ENCODE results near the gene SUFU. TPM values are rescaled to one million over a fixed set of nuclear protein-coding genes. Genes with fewer than 3 reads are reported as not detected.
A peak's percentile ranks its signal among the peaks of the same experiment; 100 is the strongest.

SUFU gene
- total and polyA plus RNA-seq, 2 donors (not counting 1 experiment from before 2014, with no cell fraction given) = 4.8 to 13.3 TPM

GRCh38 chr10:102675666-102676533, 172.1 kb downstream of the SUFU start:
- ATAC-seq (ENCODE audit: low read depth) = peak; percentile 57
- no peaks in the 10 kb centered on the region for H3K36me3 ChIP-seq (replicated peaks in 1 of 2; ENCODE audit: control extremely low read depth in 1 of 2, control insufficient read depth in 1 of 2, extremely low read depth in 1 of 2, insufficient read depth in 2 of 2, low read length in 1 of 2)
- peak overlapping the region; percentile 45 for H3K4me2 ChIP-seq (replicated peaks; ENCODE audit: low read depth, low read length, poor library complexity, severe bottlenecking)
- no peaks in the 10 kb centered on the region for H3K79me2 ChIP-seq (ENCODE audit: control insufficient read depth, insufficient read depth, low read length)
- H3K4me1 ChIP-seq (ENCODE audit: control insufficient read depth in 2 of 2, insufficient read depth in 2 of 2, low read length in 2 of 2) = peaks cover 31 to 34% of the 10 kb centered on the region in 2 donors
- Mint-ChIP-seq H3K4me3 (peak overlapping the region; percentile 70), H3K4me1 (peaks cover 42% of the 10 kb centered on the region), H3K27ac (peak overlapping the region; percentile 80), H3K9me3 (ENCODE audit: insufficient read depth) (no peaks in the 10 kb centered on the region), H3K27me3 (no peaks in the 10 kb centered on the region)
- no peaks in the 10 kb centered on the region for H4K20me1 ChIP-seq (ENCODE audit: control insufficient read depth, insufficient read depth, low read length, poor library complexity, severe bottlenecking)
- whole genome bisulfite sequencing (ENCODE audit: insufficient coverage) = 33% methylated on average over 11 of the region's 16 CpGs
- no peaks in the 10 kb centered on the region for H3K9me3 ChIP-seq (ENCODE audit: control extremely low read depth in 1 of 3, control insufficient read depth in 2 of 3, insufficient read depth in 1 of 3, low read length in 2 of 3)
- H2AFZ ChIP-seq (ENCODE audit: insufficient read depth, low read depth, low read length, poor library complexity, severe bottlenecking) = no peak overlapping the region
- peak overlapping the region; percentile 15 for H3K9ac ChIP-seq (ENCODE audit: low read length)
- DNase-seq = peak; percentile 46
- intact Hi-C loops (cut with micrococcal nuclease) = loop anchor here (2.0 to 5.0 kb wide), 2 partner anchors 31 to 36 kb away; partner anchors contain the start of genes ARL3, SFXN2 and TRIM8
- ChIA-PET CTCF (interaction anchor here (0.5 to 7.3 kb wide), 10 partner anchors 14 to 283 kb away, joined by 3 to 50 read pairs (median 3); partner anchors contain the start of genes ARL3, SFXN2 and TRIM8), POLR2A (interaction anchor here (0.6 to 6.0 kb wide), 5 partner anchors 12 to 165 kb away, joined by 3 to 49 read pairs (median 4); partner anchors contain the start of genes ARL3 and TRIM8)
- no peaks in the 10 kb centered on the region for H3K27me3 ChIP-seq (replicated peaks in 1 of 4; ENCODE audit: control extremely low read depth in 1 of 4, control insufficient read depth in 3 of 4, insufficient read depth in 4 of 4, low read length in 3 of 4)
- no peak for TF ChIP-seq EZH2 (IDR thresholded peaks at IDR 0.05; ENCODE audit: borderline replicate concordance, insufficient read depth, low read depth, low read length, poor library complexity, severe bottlenecking)
- no peak for TF ChIP-seq CTCF (IDR thresholded peaks at IDR 0.05)
- no peak overlapping the region for H3K4me3 ChIP-seq (ENCODE audit: control extremely low read depth in 1 of 5, extremely low read depth in 1 of 5, insufficient read depth in 1 of 5, low read depth in 2 of 5, low read length in 4 of 5)
- H3K27ac ChIP-seq (ENCODE audit: low read length in 2 of 2) = no peak overlapping the region

Measured in B cell (primary cell).